Erythroblast (primary cell): ENCODE data around the gene SEMA6C.

ENCODE experiments used
- GATA1 ChIP-seq: IDR thresholded peaks from 2 replicates; pipeline ENCODE4 v1.6.1; 2011; ENCODE audit warnings: low read depth, mild to moderate bottlenecking, control low read depth, low read length, moderate library complexity
- POLR2A ChIP-seq: IDR thresholded peaks from 2 replicates; pipeline ENCODE4 v1.6.1; 2011; ENCODE audit warnings: mild to moderate bottlenecking, low read length

GRCh38 chr1:151137789-151138188, 8.6 kb downstream of the SEMA6C start:
- no peak for TF ChIP-seq POLR2A
- TF ChIP-seq GATA1 = no peak
